MM.1S (cell line): ENCODE results near the gene RTN4RL1.

ENCODE experiments used
- DNase-seq: peaks from one replicate; pipeline ENCODE4 v3.0.0-alpha.2; 2015
- H2AFZ ChIP-seq: fragments of 300-600 bp; sonication (generic); 2 replicates; pipeline ENCODE4 v1.6.0; 2016; ENCODE audit warnings: antibody characterized with exemption, low read length
- H3F3A ChIP-seq: fragments of 300-600 bp; sonication (generic); 2 replicates; pipeline ENCODE4 v1.6.1; 2016; ENCODE audit warnings: mild to moderate bottlenecking, antibody characterized with exemption, low read length, moderate library complexity, mixed read lengths; ENCODE audit not compliant: insufficient read depth
- H3K27ac ChIP-seq: fragments of 300-600 bp; sonication (generic); 2 replicates; pipeline ENCODE4 v1.5.1; 2016; ENCODE audit warnings: mild to moderate bottlenecking, low read length
- H3K27me3 ChIP-seq: fragments of 300-600 bp; sonication (generic); replicated peaks from 2 replicates; pipeline ENCODE4 v1.6.0; 2016; ENCODE audit warnings: low read length; ENCODE audit not compliant: insufficient read depth
- H3K36me3 ChIP-seq: fragments of 300-600 bp; sonication (generic); replicated peaks from 2 replicates; pipeline ENCODE4 v1.6.1; 2016; ENCODE audit warnings: mild to moderate bottlenecking, low read length, mixed read lengths; ENCODE audit not compliant: insufficient read depth
- H3K4me1 ChIP-seq: fragments of 300-600 bp; sonication (generic); 2 replicates; pipeline ENCODE4 v1.6.1; 2016; ENCODE audit warnings: low read length, mixed read lengths
- H3K4me2 ChIP-seq: fragments of 300-600 bp; sonication (generic); 2 replicates; pipeline ENCODE4 v1.6.0; 2016; ENCODE audit warnings: low read depth, low read length
- H3K4me3 ChIP-seq: fragments of 300-600 bp; sonication (generic); 2 replicates; pipeline ENCODE4 v1.5.1; 2016; ENCODE audit warnings: low read length, mixed read lengths
- H3K79me2 ChIP-seq: fragments of 300-600 bp; sonication (generic); 2 replicates; pipeline ENCODE4 v1.6.1; 2016; ENCODE audit warnings: mixed run types, low read length, mixed read lengths
- H3K9ac ChIP-seq: fragments of 300-600 bp; sonication (generic); 2 replicates; pipeline ENCODE4 v1.6.1; 2016; ENCODE audit warnings: low read length, mixed read lengths
- H3K9me2 ChIP-seq: fragments of 300-600 bp; sonication (generic); replicated peaks from 2 replicates; pipeline ENCODE4 v1.6.1; 2016; ENCODE audit warnings: mild to moderate bottlenecking, low read length, mixed read lengths; ENCODE audit not compliant: insufficient read depth
- H3K9me3 ChIP-seq: fragments of 300-600 bp; sonication (generic); replicated peaks from 2 replicates; pipeline ENCODE4 v1.6.1; 2016; ENCODE audit warnings: mild to moderate bottlenecking, low read length, mixed read lengths; ENCODE audit not compliant: insufficient read depth
- H4K20me1 ChIP-seq: fragments of 300-600 bp; sonication (generic); 2 replicates; pipeline ENCODE4 v1.6.1; 2016; ENCODE audit warnings: mild to moderate bottlenecking, low read length, moderate library complexity, mixed read lengths; ENCODE audit not compliant: insufficient read depth
- EZH2 ChIP-seq: fragments of 300-600 bp; sonication (generic); optimal IDR thresholded peaks from 2 replicates; pipeline ENCODE3; 2017; ENCODE audit warnings: low read depth, mild to moderate bottlenecking, antibody characterized with exemption, low read length, mixed read lengths
- EZH2phosphoT487 ChIP-seq: fragments of 300-600 bp; sonication (generic); IDR thresholded peaks from 2 replicates; pipeline ENCODE4 v1.6.1; 2018; ENCODE audit warnings: antibody characterized with exemption, low read length
- TF ChIP-seq, protein P1 (sequence below): fragments of 300-600 bp; sonication (generic); IDR thresholded peaks from 2 replicates; pipeline ENCODE4 v1.5.1; 2016; ENCODE audit warnings: antibody characterized with exemption, low read length, mixed read lengths

Gene RTN4RL1

DNA sequence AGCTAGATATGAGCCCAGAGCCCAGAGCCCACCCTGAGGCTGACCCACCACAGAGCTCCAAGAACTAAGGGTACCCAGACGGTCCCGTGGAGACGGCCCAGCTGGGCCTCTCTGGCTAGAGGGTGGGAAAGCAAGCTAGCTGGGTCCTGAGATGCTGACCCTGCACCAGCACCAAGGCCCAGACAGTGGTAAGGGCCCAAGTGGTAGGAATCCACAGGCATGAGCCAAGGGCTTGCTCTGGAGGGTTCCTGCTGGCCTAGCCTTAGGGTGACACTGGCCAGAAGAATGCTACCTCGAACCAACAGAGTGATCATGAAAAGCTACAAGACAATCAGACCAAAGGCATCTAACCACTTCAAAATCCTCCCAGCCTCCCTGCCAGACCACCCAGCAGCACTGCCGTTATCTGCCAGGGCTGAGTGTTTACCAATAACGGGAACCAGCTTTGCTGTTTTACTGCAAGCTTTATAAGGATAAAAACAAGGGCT is 42.9 kb upstream of the RTN4RL1 start:
- Histone ChIP-seq H4K20me1 (no peaks in the 10 kb centered on the region), H3K4me1 (no peaks in the 10 kb centered on the region), H2AFZ (no peak overlapping the region), H3K79me2 (no peaks in the 10 kb centered on the region), H3K9me2 (no peaks in the 10 kb centered on the region), H3K27ac (no peak overlapping the region), H3K9ac (no peak overlapping the region), H3K4me2 (no peak overlapping the region), H3K27me3 (no peaks in the 10 kb centered on the region), H3K4me3 (no peak overlapping the region), H3F3A (no peaks in the 10 kb centered on the region), H3K9me3 (no peaks in the 10 kb centered on the region), H3K36me3 (no peaks in the 10 kb centered on the region)
- no peak for DNase-seq
- TF ChIP-seq, protein P1, sequence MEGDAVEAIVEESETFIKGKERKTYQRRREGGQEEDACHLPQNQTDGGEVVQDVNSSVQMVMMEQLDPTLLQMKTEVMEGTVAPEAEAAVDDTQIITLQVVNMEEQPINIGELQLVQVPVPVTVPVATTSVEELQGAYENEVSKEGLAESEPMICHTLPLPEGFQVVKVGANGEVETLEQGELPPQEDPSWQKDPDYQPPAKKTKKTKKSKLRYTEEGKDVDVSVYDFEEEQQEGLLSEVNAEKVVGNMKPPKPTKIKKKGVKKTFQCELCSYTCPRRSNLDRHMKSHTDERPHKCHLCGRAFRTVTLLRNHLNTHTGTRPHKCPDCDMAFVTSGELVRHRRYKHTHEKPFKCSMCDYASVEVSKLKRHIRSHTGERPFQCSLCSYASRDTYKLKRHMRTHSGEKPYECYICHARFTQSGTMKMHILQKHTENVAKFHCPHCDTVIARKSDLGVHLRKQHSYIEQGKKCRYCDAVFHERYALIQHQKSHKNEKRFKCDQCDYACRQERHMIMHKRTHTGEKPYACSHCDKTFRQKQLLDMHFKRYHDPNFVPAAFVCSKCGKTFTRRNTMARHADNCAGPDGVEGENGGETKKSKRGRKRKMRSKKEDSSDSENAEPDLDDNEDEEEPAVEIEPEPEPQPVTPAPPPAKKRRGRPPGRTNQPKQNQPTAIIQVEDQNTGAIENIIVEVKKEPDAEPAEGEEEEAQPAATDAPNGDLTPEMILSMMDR, result no peak
- no peak for TF ChIP-seq EZH2
- TF ChIP-seq EZH2phosphoT487, result no peak

DNA sequence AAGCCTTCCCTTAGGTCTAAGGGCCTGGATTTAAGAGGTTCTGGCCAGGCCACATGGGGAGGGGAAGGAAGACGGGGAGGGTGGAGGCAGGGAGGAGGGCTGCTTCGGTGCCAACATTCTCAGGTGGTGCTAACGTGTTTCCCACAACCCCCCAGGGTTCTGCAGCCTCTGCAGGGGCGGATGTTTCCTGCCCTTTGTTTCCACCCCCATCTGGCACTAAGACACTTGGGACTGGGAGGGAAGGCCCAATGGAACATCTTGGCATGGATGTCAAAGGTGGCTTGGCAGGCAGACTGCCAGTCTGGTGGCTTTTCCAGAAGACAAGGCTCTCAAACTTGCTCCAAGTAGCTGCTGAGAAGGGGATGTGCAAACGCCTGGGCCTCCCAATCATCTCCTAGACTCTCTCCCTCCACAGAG is 42.5 kb upstream of the RTN4RL1 start:
- no peaks in the 10 kb centered on the region for H3K4me1 ChIP-seq
- no peaks in the 10 kb centered on the region for H3K27me3 ChIP-seq
- no peaks in the 10 kb centered on the region for H3K79me2 ChIP-seq
- no peak for TF ChIP-seq EZH2
- no peak for TF ChIP-seq EZH2phosphoT487
- TF ChIP-seq, protein P1, result no peak
- H4K20me1 ChIP-seq, result no peaks in the 10 kb centered on the region
- DNase-seq, result no peak
- no peak overlapping the region for H3K9ac ChIP-seq
- H3K4me2 ChIP-seq, result no peak overlapping the region
- no peak overlapping the region for H3K27ac ChIP-seq
- no peaks in the 10 kb centered on the region for H3K36me3 ChIP-seq
- H3K4me3 ChIP-seq, result no peak overlapping the region
- no peaks in the 10 kb centered on the region for H3K9me3 ChIP-seq
- no peaks in the 10 kb centered on the region for H3K9me2 ChIP-seq
- H2AFZ ChIP-seq, result no peak overlapping the region
- no peaks in the 10 kb centered on the region for H3F3A ChIP-seq

DNA sequence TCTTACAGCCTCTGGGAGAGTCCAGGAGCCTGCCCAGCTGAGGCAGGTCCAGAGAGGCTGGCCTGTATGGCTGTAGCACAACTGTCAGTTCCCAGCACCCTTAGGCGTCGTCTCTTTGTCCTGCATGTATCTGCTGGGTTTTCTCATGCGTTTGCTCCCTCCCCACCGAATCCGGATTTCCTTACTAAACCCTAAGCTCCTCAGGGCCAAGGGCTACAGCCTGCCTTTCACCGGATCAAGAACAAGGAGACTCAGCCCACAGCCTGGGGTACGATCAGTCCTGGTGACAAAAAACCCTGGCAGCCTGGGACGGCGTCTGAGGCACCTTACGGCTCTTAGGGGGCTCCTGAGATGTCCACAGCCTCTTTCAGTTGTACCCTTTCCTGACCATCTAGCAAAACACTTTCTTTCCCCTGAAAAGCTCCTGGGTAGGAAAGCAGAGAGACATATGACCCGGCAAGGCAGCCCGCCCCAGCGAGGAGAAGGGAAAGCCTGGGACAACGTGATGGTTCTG is 42.0 kb upstream of the RTN4RL1 start:
- H3K9ac ChIP-seq, result no peak overlapping the region
- no peaks in the 10 kb centered on the region for H3K4me1 ChIP-seq
- TF ChIP-seq EZH2phosphoT487, result no peak
- TF ChIP-seq, protein P1, result no peak
- no peak for TF ChIP-seq EZH2
- no peak overlapping the region for H3K4me2 ChIP-seq
- H3F3A ChIP-seq, result no peaks in the 10 kb centered on the region
- H3K27me3 ChIP-seq, result no peaks in the 10 kb centered on the region
- no peaks in the 10 kb centered on the region for H3K9me2 ChIP-seq
- H3K9me3 ChIP-seq, result no peaks in the 10 kb centered on the region
- no peak overlapping the region for H3K4me3 ChIP-seq
- H3K36me3 ChIP-seq, result no peaks in the 10 kb centered on the region
- no peak for DNase-seq
- H3K79me2 ChIP-seq, result no peaks in the 10 kb centered on the region
- H2AFZ ChIP-seq, result no peak overlapping the region
- no peak overlapping the region for H3K27ac ChIP-seq
- H4K20me1 ChIP-seq, result no peaks in the 10 kb centered on the region
